CD4-positive, CD25-positive, alpha-beta regulatory T cell (primary cell): ENCODE data around the gene NINL. TPM values are rescaled to one million over a fixed set of nuclear protein-coding genes. Genes with fewer than 3 reads are reported as not detected.

Source experiments
- ATAC-seq, 2 donors: fragments of 150-1000 bp; cut with Tn5 transposase; one replicate each; pipeline ENCODE4 v1.10.0; 2021; ENCODE audit warnings: low read depth in 2 of 2, moderate number of reproducible peaks in 2 of 2, moderate library complexity in 1 of 2
- DNase-seq, 3 donors: peaks; one replicate each; pipeline versions ENCODE4 v3.0.0 to v3.0.0-alpha.2; 2012 to 2022; ENCODE audit warnings: mixed read lengths in 1 of 3
- H3K27ac ChIP-seq: one replicate; pipeline ENCODE4 v1.7.0; 2013; ENCODE audit warnings: mild to moderate bottlenecking, low read length; ENCODE audit not compliant: insufficient read depth, poor library complexity, severe bottlenecking
- H3K27me3 ChIP-seq: one replicate; pipeline ENCODE4 v1.7.0; 2013; ENCODE audit warnings: low read length; ENCODE audit not compliant: control insufficient read depth, insufficient read depth
- H3K36me3 ChIP-seq: one replicate; pipeline ENCODE4 v1.7.0; 2013; ENCODE audit warnings: mild to moderate bottlenecking, low read length, moderate library complexity; ENCODE audit not compliant: control insufficient read depth, insufficient read depth
- H3K4me1 ChIP-seq: 2 replicates; pipeline ENCODE4 v1.7.0; 2013; ENCODE audit warnings: mild to moderate bottlenecking, low read length; ENCODE audit not compliant: insufficient read depth, control insufficient read depth, poor library complexity, severe bottlenecking
- H3K4me3 ChIP-seq: one replicate; pipeline ENCODE4 v1.7.0; 2013; ENCODE audit warnings: low read depth, mild to moderate bottlenecking, low read length, moderate library complexity
- H3K9me3 ChIP-seq, 2 experiments: 1 replicate in 1 of 2; 2 replicates in 1 of 2; pipeline ENCODE4 v1.7.0; 2013; ENCODE audit warnings: low read length in 2 of 2, mild to moderate bottlenecking in 1 of 2, moderate library complexity in 1 of 2; ENCODE audit not compliant: control insufficient read depth in 2 of 2
- H3K27ac Mint-ChIP-seq, 3 donors: one replicate each; pipeline ENCODE4 v1.8.0; 2020 to 2022; ENCODE audit warnings: mild to moderate bottlenecking in 3 of 3, mixed read lengths in 3 of 3, moderate library complexity in 2 of 3
- H3K27me3 Mint-ChIP-seq: one replicate; pipeline ENCODE4 v1.8.0; 2022; ENCODE audit warnings: mild to moderate bottlenecking, mixed read lengths
- H3K36me3 Mint-ChIP-seq: one replicate; pipeline ENCODE4 v1.8.0; 2020; ENCODE audit warnings: mixed read lengths
- H3K4me1 Mint-ChIP-seq, 4 donors: one replicate each; pipeline ENCODE4 v1.8.0; 2020 to 2022; ENCODE audit warnings: mixed read lengths in 4 of 4, mild to moderate bottlenecking in 1 of 4
- H3K4me3 Mint-ChIP-seq, 4 donors: one replicate each; pipeline ENCODE4 v1.8.0; 2020 to 2022; ENCODE audit warnings: mild to moderate bottlenecking in 4 of 4, mixed read lengths in 4 of 4, moderate library complexity in 3 of 4
- H3K9me3 Mint-ChIP-seq, 7 donors: one replicate each; pipeline ENCODE4 v1.8.0; 2020 to 2022; ENCODE audit warnings: mixed read lengths in 7 of 7, mild to moderate bottlenecking in 3 of 7, moderate library complexity in 2 of 7
- polyA plus RNA-seq, 4 donors: library from polyadenylated mRNA; unstranded; fragments of 300-500 nt; fragmentation: Illumina TruSeq; gene quantifications; one replicate each; pipeline ENCODE4 v1.2.3, GENCODE V29; 2021
- total RNA-seq: library from RNA; stranded (reverse); gene quantifications from one replicate; pipeline ENCODE4 v1.2.3, GENCODE V29; 2022

Gene NINL
- total and polyA plus RNA-seq, 5 donors from 2014 or later, result 0.39 to 0.42 TPM; not detected in 3

DNA sequence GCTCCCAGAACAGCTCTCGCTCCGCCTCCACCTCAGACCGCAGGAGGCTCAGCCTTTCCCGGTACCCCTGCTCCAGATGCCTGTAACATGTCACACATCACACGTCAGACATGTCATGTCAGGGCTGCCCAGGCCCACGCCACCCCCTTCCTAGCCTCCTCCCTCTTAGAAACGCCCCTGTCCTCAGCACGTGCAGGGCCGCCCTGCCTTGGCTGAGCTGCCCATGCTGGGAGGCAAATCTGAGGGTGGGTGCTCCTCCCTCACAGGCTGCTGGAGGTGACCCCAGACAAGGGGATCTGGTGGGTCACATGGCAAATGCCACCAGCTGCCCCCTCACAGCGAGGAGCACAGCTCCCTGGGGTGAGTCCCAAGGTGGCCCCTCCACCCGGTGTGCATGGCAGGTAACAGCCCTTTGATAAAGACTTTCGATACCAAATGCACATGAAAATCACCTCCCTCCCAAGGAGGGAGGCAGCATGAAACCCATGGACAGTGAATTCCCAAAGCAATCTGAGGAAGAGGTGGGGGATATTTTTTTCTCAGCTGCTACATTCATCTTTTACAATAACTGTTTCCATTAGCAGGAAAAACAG lies 93.8 kb downstream of the NINL start:
- Mint-ChIP-seq H3K27ac (no peak overlapping the region), H3K4me3 (no peak overlapping the region), H3K9me3 (peaks cover 0 to 2% (median 0%) of the 10 kb centered on the region in 7 donors), H3K4me1 (peaks cover 0 to under 1% (median under 1%) of the 10 kb centered on the region in 4 donors), H3K27me3 (peaks cover under 1% of the 10 kb centered on the region), H3K36me3 (no peaks in the 10 kb centered on the region)
- Histone ChIP-seq H3K27ac (no peak overlapping the region), H3K27me3 (no peaks in the 10 kb centered on the region), H3K4me1 (no peaks in the 10 kb centered on the region), H3K9me3 (no peaks in the 10 kb centered on the region), H3K36me3 (no peaks in the 10 kb centered on the region), H3K4me3 (no peak overlapping the region)
- ATAC-seq (no peak), DNase-seq (no peak)

GRCh38 chr20:25490656-25491445 lies 94.5 kb downstream of the NINL start:
- no peak for ATAC-seq
- Mint-ChIP-seq H3K36me3 (no peaks in the 10 kb centered on the region), H3K9me3 (peaks cover 0 to 2% (median 0%) of the 10 kb centered on the region in 7 donors), H3K4me1 (peaks cover 0 to 5% (median 1%) of the 10 kb centered on the region in 4 donors), H3K27ac (no peak overlapping the region), H3K4me3 (no peak overlapping the region), H3K27me3 (peaks cover 4% of the 10 kb centered on the region)
- no peak overlapping the region for H3K27ac ChIP-seq
- DNase-seq, result no peak
- no peaks in the 10 kb centered on the region for H3K27me3 ChIP-seq
- H3K4me3 ChIP-seq, result no peak overlapping the region
- H3K9me3 ChIP-seq, result no peaks in the 10 kb centered on the region
- H3K36me3 ChIP-seq, result no peaks in the 10 kb centered on the region
- H3K4me1 ChIP-seq, result peaks cover under 1% of the 10 kb centered on the region

GRCh38 chr20:25489221-25489871 lies 96.0 kb downstream of the NINL start:
- Histone ChIP-seq H3K4me1 (peaks cover 9% of the 10 kb centered on the region), H3K27ac (no peak overlapping the region), H3K9me3 (no peaks in the 10 kb centered on the region), H3K36me3 (no peaks in the 10 kb centered on the region), H3K27me3 (no peaks in the 10 kb centered on the region), H3K4me3 (no peak overlapping the region)
- H3K4me3 Mint-ChIP-seq, result no peak overlapping the region
- H3K27ac Mint-ChIP-seq, result no peak overlapping the region
- H3K4me1 Mint-ChIP-seq, result peaks cover 0 to 16% (median 6%) of the 10 kb centered on the region in 4 donors
- peaks cover 0 to 2% (median 0%) of the 10 kb centered on the region in 7 donors for H3K9me3 Mint-ChIP-seq
- H3K36me3 Mint-ChIP-seq, result no peaks in the 10 kb centered on the region
- peaks cover 4% of the 10 kb centered on the region for H3K27me3 Mint-ChIP-seq
- ATAC-seq (no peak), DNase-seq (no peak)

DNA sequence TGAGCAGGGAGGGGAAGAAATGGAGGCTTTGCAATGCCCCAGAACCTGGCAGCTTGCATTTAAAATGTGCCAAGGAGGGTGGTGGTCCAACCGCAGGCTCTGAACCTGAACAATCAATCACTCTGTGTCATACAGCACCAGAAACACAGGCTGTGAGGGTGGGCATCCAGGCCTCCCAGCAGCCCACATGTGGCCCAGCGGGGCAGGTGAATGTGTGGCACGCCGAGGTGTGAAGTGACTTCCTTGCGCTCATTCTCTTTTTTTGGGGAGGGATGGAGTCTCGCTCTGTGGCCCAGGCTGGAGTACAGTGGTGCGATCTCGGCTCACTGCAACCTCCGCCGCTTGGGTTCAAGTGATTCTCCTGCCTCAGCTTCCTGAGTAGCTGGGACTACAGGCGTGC lies 97.4 kb downstream of the NINL start:
- H3K27me3 ChIP-seq, result no peaks in the 10 kb centered on the region
- ATAC-seq (no peak), DNase-seq (no peak)
- peaks cover 0 to 23% (median 6%) of the 10 kb centered on the region in 4 donors for H3K4me1 Mint-ChIP-seq
- H3K9me3 Mint-ChIP-seq, result no peaks in the 10 kb centered on the region
- H3K27ac Mint-ChIP-seq, result no peak overlapping the region
- H3K4me1 ChIP-seq, result peaks cover 9% of the 10 kb centered on the region
- no peak overlapping the region for H3K27ac ChIP-seq
- H3K36me3 ChIP-seq, result no peaks in the 10 kb centered on the region
- H3K9me3 ChIP-seq, result no peaks in the 10 kb centered on the region
- peaks cover 4% of the 10 kb centered on the region for H3K27me3 Mint-ChIP-seq
- H3K4me3 Mint-ChIP-seq, result no peak overlapping the region
- no peaks in the 10 kb centered on the region for H3K36me3 Mint-ChIP-seq
- H3K4me3 ChIP-seq, result no peak overlapping the region

GRCh38 chr20:25487306-25487705 lies 98.0 kb downstream of the NINL start:
- Mint-ChIP-seq H3K4me1 (peaks cover 0 to 23% (median 6%) of the 10 kb centered on the region in 4 donors), H3K4me3 (no peak overlapping the region), H3K36me3 (no peaks in the 10 kb centered on the region), H3K9me3 (no peaks in the 10 kb centered on the region), H3K27me3 (peaks cover 4% of the 10 kb centered on the region), H3K27ac (no peak overlapping the region)
- H3K36me3 ChIP-seq, result no peaks in the 10 kb centered on the region
- peaks cover 9% of the 10 kb centered on the region for H3K4me1 ChIP-seq
- no peak overlapping the region for H3K27ac ChIP-seq
- H3K27me3 ChIP-seq, result no peaks in the 10 kb centered on the region
- H3K4me3 ChIP-seq, result no peak overlapping the region
- no peaks in the 10 kb centered on the region for H3K9me3 ChIP-seq
- DNase-seq (no peak), ATAC-seq (no peak)

- no peaks in the 10 kb centered on the region for H3K9me3 ChIP-seq
- peaks cover 9% of the 10 kb centered on the region for H3K4me1 ChIP-seq
- H3K27ac ChIP-seq, result no peak overlapping the region
- Mint-ChIP-seq H3K36me3 (no peaks in the 10 kb centered on the region), H3K27me3 (peaks cover 4% of the 10 kb centered on the region), H3K4me1 (peaks cover 0 to 23% (median 6%) of the 10 kb centered on the region in 4 donors), H3K4me3 (no peak overlapping the region), H3K27ac (no peak overlapping the region), H3K9me3 (no peaks in the 10 kb centered on the region)
- no peak overlapping the region for H3K4me3 ChIP-seq
- H3K27me3 ChIP-seq, result no peaks in the 10 kb centered on the region
- DNase-seq (no peak), ATAC-seq (no peak)
- no peaks in the 10 kb centered on the region for H3K36me3 ChIP-seq
These were observed 99.0 kb downstream of the NINL start for GRCh38 chr20:25486377-25486776.

DNA sequence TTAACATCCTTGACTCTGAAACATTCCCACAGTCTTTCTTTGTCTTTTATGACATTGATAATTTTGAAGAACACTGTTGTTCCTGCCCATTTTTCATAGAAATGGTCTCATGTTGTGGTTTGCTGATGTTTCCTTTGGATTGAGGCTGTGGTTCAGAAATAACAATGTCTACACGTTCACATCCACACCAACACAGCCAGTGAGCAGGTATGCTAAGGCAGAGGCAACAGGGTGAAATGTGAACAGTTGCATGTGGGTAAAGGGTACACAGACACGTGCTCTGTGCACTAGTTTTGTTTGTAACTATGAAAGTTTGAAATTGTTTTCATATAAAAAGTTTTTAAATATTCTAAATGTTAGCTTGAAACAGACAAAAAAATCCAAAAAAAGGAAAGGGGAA lies 99.5 kb downstream of the NINL start:
- Mint-ChIP-seq H3K27ac (no peak overlapping the region), H3K36me3 (no peaks in the 10 kb centered on the region), H3K9me3 (no peaks in the 10 kb centered on the region), H3K4me3 (no peak overlapping the region), H3K4me1 (peaks cover 0 to 23% (median 6%) of the 10 kb centered on the region in 4 donors), H3K27me3 (peaks cover 4% of the 10 kb centered on the region)
- Histone ChIP-seq H3K27ac (no peak overlapping the region), H3K9me3 (no peaks in the 10 kb centered on the region), H3K4me3 (no peak overlapping the region), H3K4me1 (peaks cover 9% of the 10 kb centered on the region), H3K36me3 (no peaks in the 10 kb centered on the region), H3K27me3 (no peaks in the 10 kb centered on the region)
- ATAC-seq, result no peak
- DNase-seq, result no peak
